Measurements from ENCODE around the gene PCBP3. TPM values are rescaled to one million over a fixed set of nuclear protein-coding genes. Genes with fewer than 3 reads are reported as not detected.

Gene PCBP3
- total RNA-seq, 2 experiments from 2014 or later: 1.9 to 2.2 TPM

DNA sequence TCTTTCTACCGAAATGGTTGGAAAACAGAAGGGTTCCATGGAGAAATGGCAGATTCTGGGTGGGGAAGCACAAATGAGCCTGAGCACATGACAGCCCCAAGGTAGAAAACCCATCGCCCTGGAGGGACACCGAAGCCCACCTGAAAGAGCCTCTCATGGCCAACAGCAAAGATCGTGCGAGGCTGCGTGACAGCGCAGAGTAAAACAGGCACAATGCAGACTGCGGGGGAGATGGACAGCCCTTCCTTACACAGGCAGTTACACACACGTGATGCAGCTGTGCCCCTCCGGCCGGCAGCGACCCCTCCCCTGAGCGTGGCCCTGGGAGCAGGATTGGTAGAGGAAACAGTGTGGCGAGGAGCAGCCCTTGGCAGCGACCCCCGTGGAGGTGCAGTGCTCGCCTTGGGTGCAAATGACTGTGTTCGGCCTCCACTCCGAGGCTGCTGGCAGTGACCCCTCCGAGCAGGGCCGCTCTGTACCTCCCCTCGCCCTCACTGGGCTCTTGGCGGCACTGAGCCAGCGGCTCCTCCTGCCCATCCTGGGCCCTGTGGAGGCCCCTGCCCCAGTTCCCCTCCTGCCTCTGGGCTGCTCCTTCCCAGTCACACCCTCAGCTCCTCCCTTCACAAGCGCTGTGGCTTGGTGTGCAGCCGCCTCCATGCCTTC is 217.1 kb downstream of the PCBP3 start:
- H3K27ac Mint-ChIP-seq: no peak overlapping the region
- TF ChIP-seq, protein P1, sequence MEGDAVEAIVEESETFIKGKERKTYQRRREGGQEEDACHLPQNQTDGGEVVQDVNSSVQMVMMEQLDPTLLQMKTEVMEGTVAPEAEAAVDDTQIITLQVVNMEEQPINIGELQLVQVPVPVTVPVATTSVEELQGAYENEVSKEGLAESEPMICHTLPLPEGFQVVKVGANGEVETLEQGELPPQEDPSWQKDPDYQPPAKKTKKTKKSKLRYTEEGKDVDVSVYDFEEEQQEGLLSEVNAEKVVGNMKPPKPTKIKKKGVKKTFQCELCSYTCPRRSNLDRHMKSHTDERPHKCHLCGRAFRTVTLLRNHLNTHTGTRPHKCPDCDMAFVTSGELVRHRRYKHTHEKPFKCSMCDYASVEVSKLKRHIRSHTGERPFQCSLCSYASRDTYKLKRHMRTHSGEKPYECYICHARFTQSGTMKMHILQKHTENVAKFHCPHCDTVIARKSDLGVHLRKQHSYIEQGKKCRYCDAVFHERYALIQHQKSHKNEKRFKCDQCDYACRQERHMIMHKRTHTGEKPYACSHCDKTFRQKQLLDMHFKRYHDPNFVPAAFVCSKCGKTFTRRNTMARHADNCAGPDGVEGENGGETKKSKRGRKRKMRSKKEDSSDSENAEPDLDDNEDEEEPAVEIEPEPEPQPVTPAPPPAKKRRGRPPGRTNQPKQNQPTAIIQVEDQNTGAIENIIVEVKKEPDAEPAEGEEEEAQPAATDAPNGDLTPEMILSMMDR (IDR thresholded peaks at IDR 0.05): no peak
- H3K4me3 Mint-ChIP-seq: no peak overlapping the region
- ATAC-seq (no peak), DNase-seq (no peak)
- CTCF ChIA-PET: no interaction called here
- H3K27me3 Mint-ChIP-seq: no peaks in the 10 kb centered on the region
- H3K9me3 Mint-ChIP-seq: no peaks in the 10 kb centered on the region
- H3K4me1 Mint-ChIP-seq (ENCODE audit: low read depth): no peaks in the 10 kb centered on the region
- POLR2A ChIA-PET: no interaction called here
- no peaks in the 10 kb centered on the region for H3K36me3 Mint-ChIP-seq (ENCODE audit: low read depth)
- intact Hi-C loops (cut with micrococcal nuclease): no loop called here

DNA sequence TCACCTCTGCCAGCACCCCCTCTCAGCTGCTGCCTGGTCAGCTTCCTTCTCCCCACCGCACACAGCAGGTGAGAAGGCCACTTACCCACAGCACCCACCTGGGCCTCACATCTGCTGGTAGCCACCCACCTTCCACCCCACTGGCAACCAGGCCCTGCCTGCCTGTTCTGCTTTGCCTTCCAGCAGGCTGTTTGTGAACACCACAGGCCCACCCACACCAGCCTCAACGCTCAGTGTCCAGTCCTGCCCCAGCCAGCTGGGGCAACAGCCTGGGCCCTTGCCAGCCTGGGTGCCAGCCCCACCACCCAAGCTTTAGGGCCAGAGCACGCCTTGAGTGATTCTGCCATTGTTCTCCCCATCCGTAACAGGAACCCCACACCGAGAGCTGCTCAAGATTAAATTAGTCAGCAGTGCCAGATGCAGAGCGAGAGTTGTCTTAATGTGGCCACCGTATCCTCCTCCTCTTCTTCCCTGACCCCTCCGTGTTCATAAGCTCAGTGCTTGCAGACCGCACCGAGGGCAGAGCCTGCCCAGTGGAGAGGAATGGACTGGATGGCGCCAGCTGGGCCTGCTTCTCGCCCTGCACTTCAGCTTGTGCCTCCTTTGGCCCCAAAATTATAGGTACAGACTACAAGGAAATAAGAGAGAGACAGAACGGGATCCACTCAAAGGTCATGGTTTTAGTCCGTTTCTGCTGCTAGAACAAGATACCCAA is 217.8 kb downstream of the PCBP3 start:
- ChIA-PET CTCF (no interaction called here), POLR2A (no interaction called here)
- no peaks in the 10 kb centered on the region for H3K27me3 Mint-ChIP-seq
- no peak for DNase-seq
- no peaks in the 10 kb centered on the region for H3K9me3 Mint-ChIP-seq
- TF ChIP-seq, protein P1 (IDR thresholded peaks at IDR 0.05): no peak
- H3K36me3 Mint-ChIP-seq (ENCODE audit: low read depth): no peaks in the 10 kb centered on the region
- intact Hi-C loops (cut with micrococcal nuclease): no loop called here
- H3K4me3 Mint-ChIP-seq: no peak overlapping the region
- H3K27ac Mint-ChIP-seq: no peak overlapping the region
- H3K4me1 Mint-ChIP-seq (ENCODE audit: low read depth): no peaks in the 10 kb centered on the region
- ATAC-seq: peak; percentile 24

DNA sequence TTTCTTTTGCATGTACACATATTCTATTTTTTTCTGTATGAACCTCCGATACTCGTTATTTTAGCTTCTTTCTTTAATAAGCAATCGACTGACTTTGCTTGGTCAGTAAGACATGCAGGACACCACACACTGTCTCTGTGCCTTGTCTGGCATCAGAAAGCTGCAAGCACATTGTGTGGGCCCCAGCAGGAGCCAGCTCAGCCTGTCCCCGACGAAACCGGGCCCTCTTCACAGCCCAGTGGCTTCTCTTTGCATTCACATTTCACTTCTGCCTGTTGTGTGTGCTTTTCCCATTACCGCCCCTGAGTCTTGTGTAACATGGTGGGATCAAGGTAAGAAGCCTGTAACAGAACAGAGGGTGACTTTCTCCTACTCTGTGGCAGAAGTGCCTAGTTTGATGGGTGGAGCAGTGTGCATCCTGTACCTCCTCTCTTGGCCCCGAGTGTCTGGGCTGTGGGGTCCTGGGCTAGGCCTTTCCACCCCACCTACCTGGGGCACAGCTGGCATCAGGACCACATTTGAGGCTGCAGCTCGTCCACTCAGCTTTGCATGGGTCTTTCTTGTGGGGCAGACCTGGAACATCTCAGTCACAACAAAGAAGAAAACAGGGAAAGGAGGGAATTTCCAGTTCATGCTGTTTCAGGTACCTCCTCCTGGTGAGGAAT is 219.2 kb downstream of the PCBP3 start:
- no peaks in the 10 kb centered on the region for H3K9me3 Mint-ChIP-seq
- H3K27ac Mint-ChIP-seq: no peak overlapping the region
- DNase-seq: no peak
- H3K4me3 Mint-ChIP-seq: no peak overlapping the region
- TF ChIP-seq, protein P1 (IDR thresholded peaks at IDR 0.05): no peak
- H3K27me3 Mint-ChIP-seq: no peaks in the 10 kb centered on the region
- no peak for ATAC-seq
- no peaks in the 10 kb centered on the region for H3K36me3 Mint-ChIP-seq (ENCODE audit: low read depth)
- CTCF ChIA-PET: no interaction called here
- no peaks in the 10 kb centered on the region for H3K4me1 Mint-ChIP-seq (ENCODE audit: low read depth)
- POLR2A ChIA-PET: no interaction called here
- intact Hi-C loops (cut with micrococcal nuclease): no loop called here

DNA sequence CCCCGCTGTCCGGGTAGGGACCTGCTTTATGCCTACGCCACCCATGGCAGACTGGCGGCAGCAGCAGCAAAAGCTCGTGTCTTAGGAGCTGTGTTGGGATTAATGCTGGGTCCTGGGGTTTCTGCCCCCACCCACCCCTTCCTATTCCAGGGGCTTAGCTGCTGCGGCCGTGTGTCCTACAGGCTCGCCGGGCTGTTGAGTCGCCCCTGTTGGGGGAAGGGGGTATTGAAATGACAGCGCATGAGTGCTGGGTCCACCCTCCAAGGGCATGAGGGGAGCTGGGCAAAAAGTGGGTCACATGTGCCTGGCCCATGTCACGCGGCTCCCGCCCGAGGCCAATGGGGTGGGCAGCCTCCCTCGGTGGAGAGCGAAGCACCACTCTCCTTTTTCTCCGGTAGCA is 219.7 kb downstream of the PCBP3 start:
- H3K36me3 Mint-ChIP-seq (ENCODE audit: low read depth): no peaks in the 10 kb centered on the region
- H3K4me3 Mint-ChIP-seq: no peak overlapping the region
- no peaks in the 10 kb centered on the region for H3K4me1 Mint-ChIP-seq (ENCODE audit: low read depth)

More for the DNA sequence above, 219.7 kb downstream of the PCBP3 start:
- ChIA-PET POLR2A (no interaction called here), CTCF (no interaction called here)
- Mint-ChIP-seq H3K9me3 (no peaks in the 10 kb centered on the region), H3K27ac (no peak overlapping the region), H3K27me3 (no peaks in the 10 kb centered on the region)
- intact Hi-C loops (cut with micrococcal nuclease): no loop called here
- no peak for DNase-seq
- ATAC-seq: no peak
- TF ChIP-seq, protein P1 (IDR thresholded peaks at IDR 0.05): no peak
